Ovary (tissue), 9 donors: Measurements from ENCODE around the gene DGAT2. TPM values are rescaled to one million over a fixed set of nuclear protein-coding genes. Genes with fewer than 3 reads are reported as not detected.

Source experiments
- DNase-seq, 5 donors: peaks; one replicate each; pipeline ENCODE4 v3.0.0-alpha.2; 2019 to 2020
- H3K27ac ChIP-seq, 2 donors: fragments of 200-600 bp; one replicate each; pipeline versions ENCODE4 v1.5.1 to v1.8.0; 2019 to 2022
- H3K27me3 ChIP-seq: fragments of 200-600 bp; one replicate; pipeline ENCODE4 v1.8.0; 2022
- H3K36me3 ChIP-seq: fragments of 200-600 bp; sonication (generic); one replicate; pipeline ENCODE4 v1.5.1; 2019
- H3K4me1 ChIP-seq: one replicate; pipeline ENCODE4 v1.8.1; 2013; ENCODE audit warnings: mild to moderate bottlenecking, moderate library complexity; ENCODE audit not compliant: insufficient read depth
- H3K4me3 ChIP-seq: fragments of 200-600 bp; sonication (generic); one replicate; pipeline ENCODE4 v1.5.1; 2017
- H3K9me3 ChIP-seq, 2 donors: fragments of 200-600 bp in 1 of 2; sonication (generic) in 1 of 2; one replicate each; pipeline versions ENCODE4 v1.5.1 to v1.8.1; 2013 to 2019; ENCODE audit warnings: mild to moderate bottlenecking in 1 of 2, moderate library complexity in 1 of 2
- EP300 ChIP-seq: sonication (generic); formaldehyde crosslinking; IDR thresholded peaks from one replicate; pipeline ENCODE4 v1.6.1; 2017; ENCODE audit warnings: antibody characterized with exemption
- POLR2A ChIP-seq: fragments of 450-650 bp; IDR thresholded peaks from one replicate; pipeline ENCODE4 v1.6.1; 2017; ENCODE audit warnings: antibody characterized with exemption, mild to moderate bottlenecking, moderate library complexity
- WGBS, 3 donors: extraction: QIAGEN DNeasy Blood & Tissue Kit in 1 of 3; methylation state at CpG; one replicate each; pipeline versions ENCODE4 v1.1.5 to v1.1.7; 2013 to 2017; 5-methylcytosine and 5-hydroxymethylcytosine counted together
- intact Hi-C, 4 donors: fragments of 100-400 bp; cut with DNase I; formaldehyde crosslinking; loops; one replicate each; pipeline versions ENCODE4 v1.11.0 to v1.15.1; 2022 to 2023
- polyA plus RNA-seq, 2 donors: library from polyadenylated mRNA; stranded (reverse); fragments of 200-250 nt in 1 of 2; fragments of 350-450 nt in 1 of 2; fragmentation: Illumina TruSeq in 1 of 2; extraction: RNeasy Lipid Tissue Mini Kit (QIAGEN cat#74804) in 1 of 2; gene quantifications; one replicate each; pipeline ENCODE4 v1.2.3, GENCODE V29; 2013 to 2014
- total RNA-seq, 7 donors: library from RNA; depleted of rRNA in 2 of 7; stranded (reverse); fragments of >200 nt in 2 of 7; fragmentation: NEBNext Ultra II Directional in 3 of 7; extraction: Animal tissue kit (Norgen Biotek cat#: 25700) in 3 of 7; gene quantifications; one replicate each; pipeline versions ENCODE4 v1.1.0 to v1.2.4, GENCODE V29; 2016 to 2023
- TF ChIP-seq, protein P1 (sequence below), 3 donors: fragments of 450-650 bp in 2 of 3; fragments of 200-600 bp in 1 of 3; IDR thresholded peaks; one replicate each; pipeline versions ENCODE4 v1.5.1 to v1.8.0; 2016 to 2022; ENCODE audit warnings: antibody characterized with exemption in 3 of 3, mild to moderate bottlenecking in 1 of 3
- donor health status: DM: no; HTN: no; CAD: no; lungs with moderate emphysema.
- donor health status: DM: no; HTN: no; CAD: no.
- donor health status: Bipolar disorder and iron deficiency.
- donor health status: DM: yes; HTN: yes; CAD: no.
- donor health status: DM: no; HTN: no; CAD: no.
- donor health status: DM: yes; HTN: yes; CAD: no.

DGAT2 gene
- total and polyA plus RNA-seq, 9 donors = 0.69 to 21.1 (median 1.6) TPM

DNA sequence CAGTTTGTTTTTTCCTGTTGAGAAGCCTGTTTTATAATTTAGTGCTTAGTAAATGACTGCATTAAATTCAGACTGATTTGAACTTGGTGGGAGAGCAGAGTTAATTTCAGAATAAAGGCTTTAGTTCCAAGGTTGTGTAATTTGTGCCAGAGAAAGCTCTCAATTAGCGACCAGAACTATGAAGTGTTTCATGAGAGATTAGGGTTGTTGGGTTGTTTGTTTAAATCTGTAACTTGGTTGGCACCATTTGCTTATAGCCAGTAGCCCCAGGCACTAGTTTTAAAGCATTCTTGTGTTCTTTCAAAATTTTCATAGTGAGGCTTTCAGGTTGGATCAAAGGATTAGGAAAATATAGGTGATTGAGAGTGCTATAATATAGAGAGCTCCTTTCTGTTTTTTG lies 71.9 kb downstream of the DGAT2 start:
- Histone ChIP-seq H3K4me3 (no peak overlapping the region), H3K9me3 (no peaks in the 10 kb centered on the region), H3K27me3 (no peaks in the 10 kb centered on the region), H3K4me1 (peaks cover 2% of the 10 kb centered on the region), H3K36me3 (no peaks in the 10 kb centered on the region), H3K27ac (no peak overlapping the region)
- DNase-seq = no peak
- TF ChIP-seq, protein P1, sequence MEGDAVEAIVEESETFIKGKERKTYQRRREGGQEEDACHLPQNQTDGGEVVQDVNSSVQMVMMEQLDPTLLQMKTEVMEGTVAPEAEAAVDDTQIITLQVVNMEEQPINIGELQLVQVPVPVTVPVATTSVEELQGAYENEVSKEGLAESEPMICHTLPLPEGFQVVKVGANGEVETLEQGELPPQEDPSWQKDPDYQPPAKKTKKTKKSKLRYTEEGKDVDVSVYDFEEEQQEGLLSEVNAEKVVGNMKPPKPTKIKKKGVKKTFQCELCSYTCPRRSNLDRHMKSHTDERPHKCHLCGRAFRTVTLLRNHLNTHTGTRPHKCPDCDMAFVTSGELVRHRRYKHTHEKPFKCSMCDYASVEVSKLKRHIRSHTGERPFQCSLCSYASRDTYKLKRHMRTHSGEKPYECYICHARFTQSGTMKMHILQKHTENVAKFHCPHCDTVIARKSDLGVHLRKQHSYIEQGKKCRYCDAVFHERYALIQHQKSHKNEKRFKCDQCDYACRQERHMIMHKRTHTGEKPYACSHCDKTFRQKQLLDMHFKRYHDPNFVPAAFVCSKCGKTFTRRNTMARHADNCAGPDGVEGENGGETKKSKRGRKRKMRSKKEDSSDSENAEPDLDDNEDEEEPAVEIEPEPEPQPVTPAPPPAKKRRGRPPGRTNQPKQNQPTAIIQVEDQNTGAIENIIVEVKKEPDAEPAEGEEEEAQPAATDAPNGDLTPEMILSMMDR (IDR thresholded peaks at IDR 0.05) = no peak
- TF ChIP-seq EP300 (no peak), POLR2A (no peak)
- 60 to 73% (median 65%) methylated on average over 1 of the region's 1 CpG for WGBS, 3 donors
- intact Hi-C loops = no loop called here

DNA sequence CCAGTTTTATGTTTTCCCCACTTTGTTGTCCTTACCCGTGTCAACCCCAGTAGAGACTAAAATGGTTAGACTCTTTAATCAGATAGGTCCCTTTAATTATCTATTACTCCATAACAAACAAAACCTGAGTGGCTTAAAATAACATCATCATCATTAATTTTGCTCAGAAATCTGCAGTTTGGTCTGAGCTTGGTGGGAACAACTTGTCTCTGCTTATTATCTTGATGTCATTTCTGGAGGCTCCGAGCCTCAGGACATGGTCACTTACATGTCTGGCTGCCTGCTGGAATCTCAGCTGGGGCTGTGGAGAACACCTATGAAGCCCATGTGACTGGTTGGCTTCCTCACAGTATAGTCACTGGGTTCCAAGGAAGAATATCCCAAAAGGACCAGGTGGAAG lies 73.2 kb downstream of the DGAT2 start:
- Histone ChIP-seq H3K36me3 (no peaks in the 10 kb centered on the region), H3K4me1 (peaks cover 2% of the 10 kb centered on the region), H3K27me3 (no peaks in the 10 kb centered on the region), H3K4me3 (no peak overlapping the region), H3K9me3 (no peaks in the 10 kb centered on the region), H3K27ac (no peak overlapping the region)
- TF ChIP-seq POLR2A (no peak), EP300 (no peak)
- TF ChIP-seq, protein P1 (IDR thresholded peaks at IDR 0.05) = no peak
- intact Hi-C loops = no loop called here
- 95 to 97% (median 96%) methylated on average over 2 of the region's 2 CpGs for WGBS, 3 donors
- no peak for DNase-seq

DNA sequence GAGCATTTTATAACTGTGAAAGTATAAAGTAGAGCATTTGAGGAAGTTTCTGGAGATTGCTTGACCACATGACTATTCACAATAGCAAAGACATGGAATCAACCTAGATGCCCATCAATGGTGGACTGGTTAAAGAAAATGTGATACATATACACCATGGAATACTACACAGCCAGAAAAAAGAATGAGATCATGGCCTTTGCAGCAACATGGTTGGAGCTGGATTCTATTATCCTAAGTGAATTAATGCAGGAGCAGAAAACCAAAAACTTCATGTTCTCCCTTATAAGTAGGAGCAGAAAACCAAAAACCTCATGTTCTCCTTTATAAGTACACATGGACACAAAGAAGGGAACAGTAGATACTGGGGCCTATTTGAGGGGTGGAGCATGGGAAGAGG lies 76.7 kb downstream of the DGAT2 start:
- intact Hi-C loops = no loop called here
- Histone ChIP-seq H3K4me3 (no peak overlapping the region), H3K36me3 (no peaks in the 10 kb centered on the region), H3K4me1 (peaks cover 3% of the 10 kb centered on the region), H3K27ac (no peak overlapping the region), H3K9me3 (no peaks in the 10 kb centered on the region), H3K27me3 (no peaks in the 10 kb centered on the region)
- TF ChIP-seq, protein P1 (IDR thresholded peaks at IDR 0.05) = no peak
- TF ChIP-seq EP300 = no peak
- TF ChIP-seq POLR2A = no peak
- no peak for DNase-seq

DNA sequence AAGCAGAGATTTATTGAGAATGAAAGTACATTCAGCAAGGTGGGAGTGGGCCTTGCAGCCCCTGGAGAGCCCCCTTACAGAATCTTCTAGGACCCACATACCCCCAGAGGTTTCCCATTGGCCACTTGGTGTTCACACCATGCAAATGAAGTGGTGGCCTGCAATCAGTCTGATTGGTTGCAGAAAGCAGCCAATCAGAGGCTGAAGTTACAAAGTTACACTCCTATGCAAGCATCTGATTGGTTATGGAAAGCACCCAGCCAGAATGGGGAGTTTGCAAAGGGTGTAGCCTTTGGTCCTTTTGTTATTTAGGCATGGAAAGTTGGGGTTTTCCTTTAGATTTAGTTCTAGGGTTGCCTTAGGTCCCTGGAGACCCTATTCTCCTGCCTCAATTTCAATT lies 81.3 kb downstream of the DGAT2 start:
- intact Hi-C loops = no loop called here
- TF ChIP-seq, protein P1 (IDR thresholded peaks at IDR 0.05) = no peak
- TF ChIP-seq POLR2A = no peak
- no peak for TF ChIP-seq EP300
- H3K27ac ChIP-seq = no peak overlapping the region
- H3K9me3 ChIP-seq = no peaks in the 10 kb centered on the region
- peaks cover 4% of the 10 kb centered on the region for H3K4me1 ChIP-seq
- H3K4me3 ChIP-seq = no peak overlapping the region
- H3K27me3 ChIP-seq = no peaks in the 10 kb centered on the region
- no peak for DNase-seq
- H3K36me3 ChIP-seq = no peaks in the 10 kb centered on the region

DNA sequence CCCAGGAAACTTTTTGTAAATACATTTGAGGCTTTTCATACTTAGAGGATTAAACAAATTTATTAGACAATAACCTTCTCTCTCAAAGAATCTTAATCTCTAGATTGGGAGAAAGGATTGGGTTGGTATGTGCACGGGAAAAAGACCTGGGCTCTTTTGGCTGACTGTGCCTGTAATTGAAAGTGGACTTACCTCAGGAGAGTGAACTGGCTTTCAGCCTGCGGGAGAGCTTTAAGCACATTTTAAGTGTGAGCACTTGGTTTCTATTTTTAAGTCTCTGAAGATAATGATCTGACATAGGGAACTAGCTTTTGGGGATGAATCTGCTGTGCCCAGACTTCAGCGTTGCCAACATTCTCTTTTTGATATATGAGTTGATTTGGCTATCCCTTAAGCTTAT lies 82.2 kb downstream of the DGAT2 start:
- WGBS, 3 donors = 53 to 56% (median 54%) methylated on average over 3 of the region's 3 CpGs
- TF ChIP-seq EP300 (no peak), POLR2A (no peak)
- TF ChIP-seq, protein P1 (IDR thresholded peaks at IDR 0.05) = no peak
- no peaks in the 10 kb centered on the region for H3K9me3 ChIP-seq
- H3K36me3 ChIP-seq = no peaks in the 10 kb centered on the region
- H3K27me3 ChIP-seq = no peaks in the 10 kb centered on the region
- H3K4me3 ChIP-seq = no peak overlapping the region
- H3K27ac ChIP-seq = no peak overlapping the region
- H3K4me1 ChIP-seq = peaks cover 4% of the 10 kb centered on the region
- no peak for DNase-seq
- intact Hi-C loops = no loop called here
